H1 (cell line): ENCODE results near the gene BOK. TPM values are rescaled to one million over a fixed set of nuclear protein-coding genes. Genes with fewer than 3 reads are reported as not detected.

ENCODE experiments used
- CTCF ChIA-PET: fragments of 300-600 bp; sonication (Branson Sonifier 250); formaldehyde crosslinking; loops from one replicate; lab custom pipeline; 2021; ENCODE audit not compliant: partially characterized antibody; lab: Charles Lee
- POLR2A ChIA-PET: fragments of 300-600 bp; sonication (Branson Sonifier 250); formaldehyde crosslinking; loops from one replicate; lab custom pipeline; 2021; ENCODE audit warnings: inconsistent platforms; ENCODE audit not compliant: partially characterized antibody; lab: Charles Lee
- DNase-seq, 2 experiments: peaks; one replicate each; pipeline versions ENCODE4 v3.0.0 to v3.0.0-alpha.2; 2010 to 2022; ENCODE audit warnings: low spot score in 2 of 2, low read depth in 1 of 2, mixed read lengths in 1 of 2
- FAIRE-seq: peaks from 2 replicates; lab custom pipeline; 2011; peaks lifted over from hg19 to GRCh38; lab: Jason Lieb, UNC
- H2AFZ ChIP-seq: 2 replicates; pipeline ENCODE4 v1.8.1; 2012; ENCODE audit warnings: low read length, inconsistent platforms
- H2AK5ac ChIP-seq: 2 replicates; pipeline ENCODE4 v1.6.1; 2013; ENCODE audit warnings: low read depth, low read length
- H2BK120ac ChIP-seq: replicated peaks from 2 replicates; pipeline ENCODE3; 2013; ENCODE audit warnings: low read depth, low read length, inconsistent platforms
- H2BK12ac ChIP-seq: 2 replicates; pipeline ENCODE4 v1.6.1; 2013; ENCODE audit warnings: low read depth, low read length
- H2BK15ac ChIP-seq: 2 replicates; pipeline ENCODE4 v1.6.1; 2013; ENCODE audit warnings: low read length
- H2BK20ac ChIP-seq: 2 replicates; pipeline ENCODE4 v1.6.1; 2013; ENCODE audit warnings: low read length
- H2BK5ac ChIP-seq: 2 replicates; pipeline ENCODE4 v1.6.1; 2013; ENCODE audit warnings: low read depth, low read length
- H3K14ac ChIP-seq: 2 replicates; pipeline ENCODE4 v1.6.1; 2013; ENCODE audit warnings: inconsistent platforms; ENCODE audit not compliant: insufficient read length
- H3K18ac ChIP-seq: 2 replicates; pipeline ENCODE4 v1.6.1; 2013; ENCODE audit warnings: low read length; ENCODE audit errors: extremely low read depth
- H3K23ac ChIP-seq: 2 replicates; pipeline ENCODE4 v1.6.1; 2013; ENCODE audit warnings: inconsistent platforms; ENCODE audit not compliant: insufficient read length
- H3K23me2 ChIP-seq: 2 replicates; pipeline ENCODE4 v1.6.1; 2013; ENCODE audit warnings: low read depth, low read length
- H3K27ac ChIP-seq: 2 replicates; pipeline ENCODE4 v1.6.1; 2011; ENCODE audit warnings: low read depth, low read length, inconsistent platforms
- H3K27me3 ChIP-seq, 4 experiments: replicated peaks in 1 of 4; 1 replicate in 1 of 4; 2 replicates in 3 of 4; pipeline versions ENCODE4 v1.6.1 to v1.8.1; 2011 to 2013; ENCODE audit warnings: low read length in 3 of 4, mild to moderate bottlenecking in 3 of 4, inconsistent platforms in 2 of 4, mixed read lengths in 2 of 4, moderate library complexity in 1 of 4; ENCODE audit not compliant: control insufficient read depth in 3 of 4, insufficient read depth in 3 of 4; ENCODE audit errors: extremely low read depth in 1 of 4
- H3K36me3 ChIP-seq, 4 experiments: 2 replicates each; pipeline versions ENCODE4 v1.6.1 to v1.8.1; 2011 to 2013; ENCODE audit warnings: mild to moderate bottlenecking in 4 of 4, low read length in 3 of 4, moderate library complexity in 2 of 4, control low read depth in 1 of 4, inconsistent platforms in 1 of 4; ENCODE audit not compliant: insufficient read depth in 4 of 4, control insufficient read depth in 2 of 4
- H3K4ac ChIP-seq: replicated peaks from 2 replicates; pipeline ENCODE3; 2013; ENCODE audit warnings: low read length, low read depth, mixed read lengths, inconsistent platforms; ENCODE audit not compliant: insufficient read length
- H3K4me1 ChIP-seq, 4 experiments: replicated peaks in 1 of 4; 1 replicate in 1 of 4; 2 replicates in 3 of 4; pipeline versions ENCODE4 v1.6.1 to v1.8.1; 2011 to 2013; ENCODE audit warnings: low read length in 3 of 4, inconsistent platforms in 2 of 4, mixed read lengths in 1 of 4; ENCODE audit not compliant: insufficient read depth in 4 of 4, control insufficient read depth in 3 of 4
- H3K4me2 ChIP-seq, 2 experiments: 2 replicates each; pipeline versions ENCODE4 v1.6.1 to v1.8.1; 2011 to 2013; ENCODE audit warnings: low read depth in 2 of 2, low read length in 2 of 2, control low read depth in 1 of 2, inconsistent platforms in 1 of 2, mild to moderate bottlenecking in 1 of 2; ENCODE audit not compliant: insufficient read depth in 1 of 2
- H3K4me3 ChIP-seq, 4 experiments: fragments of 200-600, 300-600 bp in 1 of 4; sonication (generic), shearing (Covaris generic), sonication (Bioruptor Twin) in 1 of 4; 2 replicates each; pipeline versions ENCODE4 v1.5.1 to v1.8.1; 2011 to 2016; ENCODE audit warnings: low read length in 4 of 4, low read depth in 3 of 4, control low read depth in 2 of 4, inconsistent platforms in 2 of 4, mild to moderate bottlenecking in 2 of 4, mixed read lengths in 1 of 4, moderate library complexity in 1 of 4; ENCODE audit not compliant: insufficient read depth in 2 of 4; ENCODE audit errors: extremely low read depth in 1 of 4
- H3K56ac ChIP-seq: replicated peaks from 2 replicates; pipeline ENCODE3; 2013; ENCODE audit warnings: low read depth, mild to moderate bottlenecking, mixed read lengths, low read length, inconsistent platforms; ENCODE audit not compliant: insufficient read length
- H3K79me1 ChIP-seq: 2 replicates; pipeline ENCODE4 v1.6.1; 2013; ENCODE audit warnings: low read depth, low read length, control low read depth
- H3K79me2 ChIP-seq, 2 experiments: 2 replicates each; pipeline versions ENCODE4 v1.6.1 to v1.8.1; 2012 to 2013; ENCODE audit warnings: low read length in 2 of 2, mild to moderate bottlenecking in 2 of 2, inconsistent platforms in 1 of 2; ENCODE audit not compliant: insufficient read depth in 2 of 2, control insufficient read depth in 1 of 2
- H3K9ac ChIP-seq, 4 experiments: replicated peaks in 1 of 4; 1 replicate in 1 of 4; 2 replicates in 3 of 4; pipeline versions ENCODE4 v1.6.1 to v1.8.1; 2011 to 2013; ENCODE audit warnings: low read depth in 3 of 4, low read length in 3 of 4, control low read depth in 2 of 4, mild to moderate bottlenecking in 2 of 4, moderate library complexity in 2 of 4, inconsistent platforms in 1 of 4; ENCODE audit errors: extremely low read depth in 1 of 4
- H3K9me3 ChIP-seq, 2 experiments: 2 replicates each; pipeline versions ENCODE4 v1.6.1 to v1.8.1; 2012 to 2013; ENCODE audit warnings: mild to moderate bottlenecking in 2 of 2, moderate library complexity in 2 of 2, control low read depth in 1 of 2, inconsistent platforms in 1 of 2, low read depth in 1 of 2, low read length in 1 of 2, mixed read lengths in 1 of 2; ENCODE audit not compliant: insufficient read depth in 2 of 2
- H4K20me1 ChIP-seq, 2 experiments: replicated peaks in 1 of 2; 2 replicates each; pipeline versions ENCODE3 to v1.8.1; 2011 to 2013; ENCODE audit warnings: inconsistent platforms in 2 of 2, low read length in 2 of 2, mild to moderate bottlenecking in 1 of 2; ENCODE audit not compliant: insufficient read depth in 2 of 2, control insufficient read depth in 1 of 2
- H4K5ac ChIP-seq: 2 replicates; pipeline ENCODE4 v1.6.1; 2013; ENCODE audit warnings: low read length, low read depth, mixed read lengths, inconsistent platforms; ENCODE audit not compliant: insufficient read length
- H4K8ac ChIP-seq: 2 replicates; pipeline ENCODE4 v1.8.0; 2013; ENCODE audit warnings: mild to moderate bottlenecking, moderate library complexity, low read length, inconsistent platforms; ENCODE audit not compliant: insufficient read depth; ENCODE audit errors: extremely low read depth
- H4K91ac ChIP-seq: replicated peaks from 2 replicates; pipeline ENCODE3; 2013; ENCODE audit warnings: low read length, mixed read lengths, inconsistent platforms; ENCODE audit not compliant: insufficient read length
- CTCF ChIP-seq, 3 experiments: IDR thresholded peaks; 1 replicate in 2 of 3; 2 replicates in 1 of 3; pipeline versions ENCODE4 v1.5.1 to v1.6.1; 2011; ENCODE audit warnings: low read length in 3 of 3, mild to moderate bottlenecking in 3 of 3, inconsistent platforms in 2 of 3, low read depth in 1 of 3, moderate library complexity in 1 of 3; ENCODE audit not compliant: insufficient read depth in 1 of 3; ENCODE audit errors: control extremely low read depth in 1 of 3
- SIN3A ChIP-seq, 2 experiments: IDR thresholded peaks in 1 of 2; conservative IDR thresholded peaks in 1 of 2; 2 replicates each; pipeline ENCODE4 v1.6.1; 2011 to 2012; ENCODE audit warnings: low read length in 2 of 2, improper control_type of control experiment in 1 of 2, low read depth in 1 of 2, mild to moderate bottlenecking in 1 of 2
- SIX5 ChIP-seq: IDR thresholded peaks from 2 replicates; pipeline ENCODE4 v1.6.1; 2011; ENCODE audit warnings: mild to moderate bottlenecking, low read depth, low read length
- WGBS, 2 experiments: shearing (Covaris generic) in 1 of 2; methylation state at CpG; one replicate each; pipeline versions ENCODE4 v1.1.6 to v1.1.7; 2013 to 2015; ENCODE audit warnings: low lambda C conversion rate in 2 of 2, mixed read lengths in 2 of 2, inconsistent platforms in 1 of 2, low coverage in 1 of 2, missing lambda C conversion rate in 1 of 2; ENCODE audit not compliant: insufficient replicate concordance in 2 of 2, insufficient coverage in 1 of 2, insufficient read length in 1 of 2; ENCODE audit errors: extremely low coverage in 1 of 2, missing lambda C conversion rate in 1 of 2; 5-methylcytosine and 5-hydroxymethylcytosine counted together
- polyA plus RNA-seq, 7 experiments: library from polyadenylated mRNA; depleted of rRNA in 3 of 7; stranded (reverse) in 5 of 7; unstranded in 2 of 7; fragments of >200 nt in 5 of 7; fragments of 200-250 nt in 2 of 7; gene quantifications; 1 replicate in 5 of 7; 2 replicates in 1 of 7; 4 replicates in 1 of 7; pipeline versions ENCODE4 v1.2.1 to v1.2.3, GENCODE V29; 2011 to 2013; ENCODE audit warnings: missing spikeins in 2 of 7, mixed read lengths in 2 of 7
- total RNA-seq: library from RNA; stranded (reverse); fragmentation: NEBNext Ultra II Directional; extraction: Animal tissue kit (Norgen Biotek cat#: 25700); gene quantifications from 2 replicates; pipeline ENCODE4 v1.2.1, GENCODE V29; 2021

Gene BOK
- total and polyA plus RNA-seq, 2 of the 8 experiments (the other 6 are each of a cell fraction or from before 2014, with no cell fraction given), result 33.7 to 37.6 TPM

DNA sequence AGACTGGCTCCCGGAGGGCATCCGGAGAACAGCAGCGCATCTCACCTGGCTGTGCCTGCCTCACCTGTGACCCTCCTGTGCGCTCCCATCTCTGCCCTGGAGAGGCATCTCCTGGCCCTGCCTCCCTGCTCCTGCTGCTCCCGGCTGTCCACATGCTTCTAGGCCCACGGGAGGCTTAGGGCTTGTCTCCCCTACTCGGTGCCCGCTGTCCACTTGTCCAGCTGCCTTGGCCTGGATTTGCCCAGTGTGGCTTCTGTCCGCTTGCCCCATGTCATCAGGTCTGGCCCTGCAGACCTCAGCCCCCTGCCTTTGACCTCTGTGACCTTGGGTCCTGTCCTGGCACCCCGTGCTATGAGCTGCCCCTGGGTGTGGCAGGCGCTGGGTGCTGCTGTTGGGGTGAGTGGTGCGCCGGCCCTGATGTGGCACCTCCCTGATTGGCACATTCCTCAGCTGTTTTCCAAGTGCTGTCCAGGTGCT is 4.5 kb downstream of the BOK start:
- POLR2A ChIA-PET, result no interaction called here
- peaks cover 5% of the 10 kb centered on the region for H3K79me1 ChIP-seq
- 88% methylated on average over 12 of the region's 13 CpGs; no CpG with 5 or more reads in 1 of the 2 experiments for WGBS, 2 experiments

More for the DNA sequence above, 4.5 kb downstream of the BOK start:
- Histone ChIP-seq H3K27ac (no peak overlapping the region), H3K4me2 (no peak overlapping the region), H3K23me2 (peaks cover 8% of the 10 kb centered on the region; the same call in 1 of the 2 replicates), H3K36me3 (no peaks in the 10 kb centered on the region), H4K20me1 (peaks cover 6 to 20% of the 10 kb centered on the region in 2 experiments), H3K4me3 (no peak overlapping the region), H2BK12ac (no peak overlapping the region), H2BK15ac (no peak overlapping the region), H2AFZ (no peak overlapping the region), H3K14ac (no peak overlapping the region), H3K18ac (no peak overlapping the region), H4K8ac (no peak overlapping the region), H2AK5ac (no peak overlapping the region), H3K4ac (no peak overlapping the region), H4K91ac (no peak overlapping the region), H3K27me3 (no peaks in the 10 kb centered on the region), H4K5ac (no peak overlapping the region), H3K23ac (no peak overlapping the region), H3K9me3 (no peaks in the 10 kb centered on the region), H3K79me2 (peaks cover 0 to 5% of the 10 kb centered on the region in 2 experiments; a peak in 1 of 4 replicates), H3K4me1 (peaks cover 0 to 10% (median 3%) of the 10 kb centered on the region in 4 experiments; a peak in 4 of 7 replicates), H2BK5ac (no peak overlapping the region), H2BK20ac (no peak overlapping the region), H2BK120ac (no peak overlapping the region), H3K56ac (no peak overlapping the region), H3K9ac (no peak overlapping the region)
- no peak for DNase-seq
- FAIRE-seq, result no peak
- CTCF ChIA-PET, result interaction anchor here (1.0 to 3.0 kb wide), 5 partner anchors 7 to 34 kb away, joined by 3 to 9 read pairs (median 4); no protein-coding TSS in a partner anchor
- TF ChIP-seq CTCF (IDR thresholded peaks at IDR 0.05; ENCODE audit: control extremely low read depth in 1 of 3, insufficient read depth in 1 of 3, low read depth in 1 of 3, low read length in 3 of 3) (peak in 1 of 3 experiments; percentile 13; a peak in 1 of 4 replicates), SIX5 (no peak), SIN3A (conservative IDR thresholded peaks at IDR 0.05 in 1 of 2, IDR thresholded peaks at IDR 0.05 in 1 of 2; ENCODE audit: low read depth in 1 of 2, low read length in 2 of 2) (no peak)
